K562 (cell line): ENCODE results near the gene PIK3CD. TPM values are rescaled to one million over a fixed set of nuclear protein-coding genes. Genes with fewer than 3 reads are reported as not detected.

Experiments used
- CBFA2T2 ChIP-seq: fragments of 450-650 bp; conservative IDR thresholded peaks from 2 replicates; pipeline ENCODE4 v1.6.1; 2017; ENCODE audit warnings: mild to moderate bottlenecking
- ELF2 ChIP-seq: fragments of 250-450 bp; sonication (Bioruptor Pico); IDR thresholded peaks from 2 replicates; pipeline ENCODE4 v1.5.0; 2021; ENCODE audit warnings: mild to moderate bottlenecking
- GATAD2B ChIP-seq: fragments of 450-650 bp; IDR thresholded peaks from 2 replicates; pipeline ENCODE4 v1.6.1; 2017; ENCODE audit warnings: mild to moderate bottlenecking, borderline replicate concordance
- HCFC1 ChIP-seq: IDR thresholded peaks from 2 replicates; pipeline ENCODE4 v1.6.1; 2012; ENCODE audit warnings: low read depth, low read length, improper control_type of control experiment
- MCM5 ChIP-seq: fragments of 450-650 bp; IDR thresholded peaks from 2 replicates; pipeline ENCODE4 v1.6.1; 2016; ENCODE audit warnings: low read depth
- NFE2 ChIP-seq: IDR thresholded peaks from 2 replicates; pipeline ENCODE4 v1.6.1; 2014; ENCODE audit warnings: antibody characterized with exemption, low read depth
- SMAD4 ChIP-seq: fragments of 250-450 bp; sonication (Bioruptor Pico); conservative IDR thresholded peaks from 2 replicates; pipeline ENCODE4 v1.8.0; 2021; ENCODE audit warnings: inconsistent platforms, mild to moderate bottlenecking, moderate library complexity
- SMARCE1 ChIP-seq: fragments of 450-650 bp; IDR thresholded peaks from 2 replicates; pipeline ENCODE4 v1.7.1; 2016; ENCODE audit warnings: mild to moderate bottlenecking
- TAF9B ChIP-seq: fragments of 450-650 bp; IDR thresholded peaks from 2 replicates; pipeline ENCODE4 v1.6.1; 2018; ENCODE audit warnings: mild to moderate bottlenecking; ENCODE audit not compliant: partially characterized antibody
- TBL1XR1 ChIP-seq, 2 experiments: IDR thresholded peaks; 2 replicates each; pipeline ENCODE4 v1.6.1; 2012; ENCODE audit warnings: improper control_type of control experiment in 2 of 2, low read length in 2 of 2, mild to moderate bottlenecking in 1 of 2
- TRIM24 ChIP-seq, 2 experiments: fragments of 450-650 bp; IDR thresholded peaks; 2 replicates each; pipeline ENCODE4 v1.6.1; 2016
- ZC3H4 ChIP-seq: sonication (generic); formaldehyde crosslinking; IDR thresholded peaks from 2 replicates; pipeline ENCODE4 v1.9.0; 2021; ENCODE audit warnings: missing genetic modification reagents, borderline replicate concordance
- polyA plus RNA-seq, 8 experiments: library from polyadenylated mRNA; depleted of rRNA in 4 of 8; stranded (reverse) in 5 of 8; unstranded in 3 of 8; fragments of >200 nt; fragmentation: Nextera tagmentation in 2 of 8; fragmentation: Illumina TruSeq in 1 of 8; extraction: Ambion mirVana in 2 of 8; extraction: Trizol in 1 of 8; gene quantifications; 2 replicates each; pipeline versions ENCODE4 v1.2.1 to v1.2.3, GENCODE V29; 2011 to 2014; ENCODE audit warnings: inconsistent platforms in 1 of 8, missing spikeins in 1 of 8
- total RNA-seq, 7 experiments: library from RNA; depleted of rRNA in 6 of 7; stranded (reverse); fragments of >200 nt in 6 of 7; fragmentation: Illumina TruSeq in 2 of 7; extraction: Trizol in 2 of 7; gene quantifications; 2 replicates each; pipeline versions ENCODE4 v1.2.1 to v1.2.3, GENCODE V29; 2011 to 2021; ENCODE audit warnings: low replicate concordance in 1 of 7
- TF ChIP-seq, protein P1 (sequence below): sonication (generic); formaldehyde crosslinking; IDR thresholded peaks from 2 replicates; pipeline ENCODE4 v1.9.0; 2022; ENCODE audit warnings: mild to moderate bottlenecking, missing genetic modification reagents
- TF ChIP-seq, protein P2 (sequence below): sonication (generic); formaldehyde crosslinking; IDR thresholded peaks from 2 replicates; pipeline ENCODE4 v1.8.0; 2022; ENCODE audit warnings: missing genetic modification reagents, mild to moderate bottlenecking, moderate library complexity, borderline replicate concordance
- TF ChIP-seq, protein P3 (sequence below): fragments of 450-650 bp; IDR thresholded peaks from 2 replicates; pipeline ENCODE4 v1.6.1; 2018; ENCODE audit not compliant: partially characterized antibody
- TF ChIP-seq, protein P4 (sequence below): sonication (generic); formaldehyde crosslinking; IDR thresholded peaks from 2 replicates; pipeline ENCODE4 v1.5.0; 2020; ENCODE audit warnings: missing genetic modification reagents
- TF ChIP-seq, protein P5 (sequence below): fragments of 450-650 bp; IDR thresholded peaks from 2 replicates; pipeline ENCODE4 v1.6.1; 2017; ENCODE audit warnings: antibody characterized with exemption, mild to moderate bottlenecking

The PIK3CD gene
- total and polyA plus RNA-seq, 9 of the 15 experiments (the other 6 are each of a cell fraction or from before 2014, with no cell fraction given) = 1.8 to 20.8 (median 7.2) TPM

DNA sequence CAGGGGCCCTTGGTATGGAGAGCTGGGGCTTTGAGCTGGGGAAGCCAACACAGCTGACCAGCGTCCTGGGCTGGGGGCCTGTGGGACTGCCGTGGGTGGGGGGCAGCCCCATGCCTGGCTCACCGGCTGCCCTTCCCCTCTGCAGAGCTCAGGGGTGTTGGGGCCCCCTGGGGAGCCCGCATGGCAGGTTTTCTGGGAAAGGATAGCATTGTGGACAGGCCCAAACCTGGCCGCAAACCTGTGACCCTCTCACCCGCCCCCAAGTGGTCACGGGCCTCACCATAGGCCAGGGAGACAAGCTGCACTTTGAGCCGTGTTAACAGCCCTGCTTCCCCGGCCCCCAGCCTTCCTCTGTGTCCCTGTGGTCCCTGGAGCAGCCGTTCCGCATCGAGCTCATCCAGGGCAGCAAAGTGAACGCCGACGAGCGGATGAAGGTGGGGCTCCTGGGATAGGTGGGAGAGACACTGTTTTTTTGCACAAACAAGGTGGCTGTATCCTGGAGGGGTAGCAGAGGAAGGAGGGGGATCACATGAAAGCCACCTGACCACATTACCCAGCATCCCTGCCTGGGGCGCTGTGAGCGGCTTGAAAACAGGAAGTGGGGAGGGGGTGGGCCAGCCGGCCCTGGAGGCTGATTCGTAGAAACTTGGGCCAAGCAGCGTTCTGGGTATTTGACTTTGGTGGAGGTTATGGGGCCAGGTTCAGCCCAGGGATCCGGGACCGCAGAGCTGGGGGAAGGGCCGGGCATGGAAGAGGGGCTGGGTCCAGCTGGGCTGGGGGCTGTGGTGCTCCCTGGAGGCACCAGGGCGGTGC, 65.9 kb downstream of the PIK3CD start (continued):
- peak; percentile 87 for TF ChIP-seq TAF9B
- TF ChIP-seq, protein P1, sequence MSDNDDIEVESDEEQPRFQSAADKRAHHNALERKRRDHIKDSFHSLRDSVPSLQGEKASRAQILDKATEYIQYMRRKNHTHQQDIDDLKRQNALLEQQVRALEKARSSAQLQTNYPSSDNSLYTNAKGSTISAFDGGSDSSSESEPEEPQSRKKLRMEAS (CRISPR knock-in tag) = peak; percentile 57; the same call in 1 of the 2 replicates
- peak; percentile 34; the same call in 1 of the 2 replicates for TF ChIP-seq NFE2
- TF ChIP-seq TBL1XR1 (IDR thresholded peaks at IDR 0.05; ENCODE audit: low read length in 2 of 2) = peak; percentile 43 to 47; a peak in 2 of 4 replicates
- peak; percentile 15 to 38; a peak in 2 of 4 replicates for TF ChIP-seq TRIM24 (IDR thresholded peaks at IDR 0.05)
- TF ChIP-seq, protein P2, sequence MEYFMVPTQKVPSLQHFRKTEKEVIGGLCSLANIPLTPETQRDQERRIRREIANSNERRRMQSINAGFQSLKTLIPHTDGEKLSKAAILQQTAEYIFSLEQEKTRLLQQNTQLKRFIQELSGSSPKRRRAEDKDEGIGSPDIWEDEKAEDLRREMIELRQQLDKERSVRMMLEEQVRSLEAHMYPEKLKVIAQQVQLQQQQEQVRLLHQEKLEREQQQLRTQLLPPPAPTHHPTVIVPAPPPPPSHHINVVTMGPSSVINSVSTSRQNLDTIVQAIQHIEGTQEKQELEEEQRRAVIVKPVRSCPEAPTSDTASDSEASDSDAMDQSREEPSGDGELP (CRISPR knock-in tag) = peak; percentile 91
- peak; percentile 79 for TF ChIP-seq SMAD4
- TF ChIP-seq, protein P3, sequence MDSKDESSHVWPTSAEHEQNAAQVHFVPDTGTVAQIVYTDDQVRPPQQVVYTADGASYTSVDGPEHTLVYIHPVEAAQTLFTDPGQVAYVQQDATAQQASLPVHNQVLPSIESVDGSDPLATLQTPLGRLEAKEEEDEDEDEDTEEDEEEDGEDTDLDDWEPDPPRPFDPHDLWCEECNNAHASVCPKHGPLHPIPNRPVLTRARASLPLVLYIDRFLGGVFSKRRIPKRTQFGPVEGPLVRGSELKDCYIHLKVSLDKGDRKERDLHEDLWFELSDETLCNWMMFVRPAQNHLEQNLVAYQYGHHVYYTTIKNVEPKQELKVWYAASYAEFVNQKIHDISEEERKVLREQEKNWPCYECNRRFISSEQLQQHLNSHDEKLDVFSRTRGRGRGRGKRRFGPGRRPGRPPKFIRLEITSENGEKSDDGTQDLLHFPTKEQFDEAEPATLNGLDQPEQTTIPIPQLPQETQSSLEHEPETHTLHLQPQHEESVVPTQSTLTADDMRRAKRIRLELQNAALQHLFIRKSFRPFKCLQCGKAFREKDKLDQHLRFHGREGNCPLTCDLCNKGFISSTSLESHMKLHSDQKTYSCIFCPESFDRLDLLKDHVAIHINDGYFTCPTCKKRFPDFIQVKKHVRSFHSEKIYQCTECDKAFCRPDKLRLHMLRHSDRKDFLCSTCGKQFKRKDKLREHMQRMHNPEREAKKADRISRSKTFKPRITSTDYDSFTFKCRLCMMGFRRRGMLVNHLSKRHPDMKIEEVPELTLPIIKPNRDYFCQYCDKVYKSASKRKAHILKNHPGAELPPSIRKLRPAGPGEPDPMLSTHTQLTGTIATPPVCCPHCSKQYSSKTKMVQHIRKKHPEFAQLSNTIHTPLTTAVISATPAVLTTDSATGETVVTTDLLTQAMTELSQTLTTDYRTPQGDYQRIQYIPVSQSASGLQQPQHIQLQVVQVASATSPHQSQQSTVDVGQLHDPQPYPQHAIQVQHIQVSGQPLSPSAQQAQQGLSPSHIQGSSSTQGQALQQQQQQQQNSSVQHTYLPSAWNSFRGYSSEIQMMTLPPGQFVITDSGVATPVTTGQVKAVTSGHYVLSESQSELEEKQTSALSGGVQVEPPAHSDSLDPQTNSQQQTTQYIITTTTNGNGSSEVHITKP = peak; percentile 61
- TF ChIP-seq ELF2 (CRISPR knock-in tag) = peak; percentile 91; the same call in 1 of the 2 replicates
- peak; percentile 94 for TF ChIP-seq CBFA2T2
- TF ChIP-seq, protein P4, sequence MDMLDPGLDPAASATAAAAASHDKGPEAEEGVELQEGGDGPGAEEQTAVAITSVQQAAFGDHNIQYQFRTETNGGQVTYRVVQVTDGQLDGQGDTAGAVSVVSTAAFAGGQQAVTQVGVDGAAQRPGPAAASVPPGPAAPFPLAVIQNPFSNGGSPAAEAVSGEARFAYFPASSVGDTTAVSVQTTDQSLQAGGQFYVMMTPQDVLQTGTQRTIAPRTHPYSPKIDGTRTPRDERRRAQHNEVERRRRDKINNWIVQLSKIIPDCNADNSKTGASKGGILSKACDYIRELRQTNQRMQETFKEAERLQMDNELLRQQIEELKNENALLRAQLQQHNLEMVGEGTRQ = peak; percentile 88
- TF ChIP-seq, protein P5, sequence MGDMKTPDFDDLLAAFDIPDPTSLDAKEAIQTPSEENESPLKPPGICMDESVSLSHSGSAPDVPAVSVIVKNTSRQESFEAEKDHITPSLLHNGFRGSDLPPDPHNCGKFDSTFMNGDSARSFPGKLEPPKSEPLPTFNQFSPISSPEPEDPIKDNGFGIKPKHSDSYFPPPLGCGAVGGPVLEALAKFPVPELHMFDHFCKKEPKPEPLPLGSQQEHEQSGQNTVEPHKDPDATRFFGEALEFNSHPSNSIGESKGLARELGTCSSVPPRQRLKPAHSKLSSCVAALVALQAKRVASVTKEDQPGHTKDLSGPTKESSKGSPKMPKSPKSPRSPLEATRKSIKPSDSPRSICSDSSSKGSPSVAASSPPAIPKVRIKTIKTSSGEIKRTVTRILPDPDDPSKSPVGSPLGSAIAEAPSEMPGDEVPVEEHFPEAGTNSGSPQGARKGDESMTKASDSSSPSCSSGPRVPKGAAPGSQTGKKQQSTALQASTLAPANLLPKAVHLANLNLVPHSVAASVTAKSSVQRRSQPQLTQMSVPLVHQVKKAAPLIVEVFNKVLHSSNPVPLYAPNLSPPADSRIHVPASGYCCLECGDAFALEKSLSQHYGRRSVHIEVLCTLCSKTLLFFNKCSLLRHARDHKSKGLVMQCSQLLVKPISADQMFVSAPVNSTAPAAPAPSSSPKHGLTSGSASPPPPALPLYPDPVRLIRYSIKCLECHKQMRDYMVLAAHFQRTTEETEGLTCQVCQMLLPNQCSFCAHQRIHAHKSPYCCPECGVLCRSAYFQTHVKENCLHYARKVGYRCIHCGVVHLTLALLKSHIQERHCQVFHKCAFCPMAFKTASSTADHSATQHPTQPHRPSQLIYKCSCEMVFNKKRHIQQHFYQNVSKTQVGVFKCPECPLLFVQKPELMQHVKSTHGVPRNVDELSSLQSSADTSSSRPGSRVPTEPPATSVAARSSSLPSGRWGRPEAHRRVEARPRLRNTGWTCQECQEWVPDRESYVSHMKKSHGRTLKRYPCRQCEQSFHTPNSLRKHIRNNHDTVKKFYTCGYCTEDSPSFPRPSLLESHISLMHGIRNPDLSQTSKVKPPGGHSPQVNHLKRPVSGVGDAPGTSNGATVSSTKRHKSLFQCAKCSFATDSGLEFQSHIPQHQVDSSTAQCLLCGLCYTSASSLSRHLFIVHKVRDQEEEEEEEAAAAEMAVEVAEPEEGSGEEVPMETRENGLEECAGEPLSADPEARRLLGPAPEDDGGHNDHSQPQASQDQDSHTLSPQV = peak; percentile 88
- peak; percentile 57 for TF ChIP-seq HCFC1
- TF ChIP-seq MCM5 = no peak
- peak; percentile 56; the same call in 1 of the 2 replicates for TF ChIP-seq SMARCE1
- 0 out of 2 replicates have a peak, but pooled peaks have one; percentile 29 for TF ChIP-seq GATAD2B
- TF ChIP-seq ZC3H4 (CRISPR knock-in tag) = no peak
